Cardiac septum (tissue), 1 donor: ENCODE data around the gene DAPK1. TPM values are rescaled to one million over a fixed set of nuclear protein-coding genes. Genes with fewer than 3 reads are reported as not detected.
"Not testable (repeated sequence)": the region's sequence is repeated elsewhere in the genome, so short reads cannot be mapped to it uniquely, and the experiment has no call there.

Experiments used
- DNase-seq: peaks from one replicate; pipeline ENCODE4 v3.0.0-alpha.2; 2020; ENCODE audit warnings: low spot score
- intact Hi-C: fragments of 100-400 bp; cut with DNase I; formaldehyde crosslinking; loops from one replicate; pipeline ENCODE4 v1.14.0; 2022
- total RNA-seq: library from RNA; stranded (reverse); fragmentation: NEBNext Ultra II Directional; extraction: Animal tissue kit (Norgen Biotek cat#: 25700); gene quantifications from one replicate; pipeline ENCODE4 v1.2.1, GENCODE V29; 2021
- donor health status: DM: no; HTN: no; CAD: no.

Gene DAPK1
- total RNA-seq, 1 donor from 2014 or later, result 2.9 TPM

GRCh38 chr9:87733273-87734052 lies 235.8 kb downstream of the DAPK1 start:
- intact Hi-C loops, result no loop called here
- no peak for DNase-seq

GRCh38 chr9:87734106-87734505 lies 236.4 kb downstream of the DAPK1 start:
- intact Hi-C loops, result no loop called here
- DNase-seq, result no peak

DNA sequence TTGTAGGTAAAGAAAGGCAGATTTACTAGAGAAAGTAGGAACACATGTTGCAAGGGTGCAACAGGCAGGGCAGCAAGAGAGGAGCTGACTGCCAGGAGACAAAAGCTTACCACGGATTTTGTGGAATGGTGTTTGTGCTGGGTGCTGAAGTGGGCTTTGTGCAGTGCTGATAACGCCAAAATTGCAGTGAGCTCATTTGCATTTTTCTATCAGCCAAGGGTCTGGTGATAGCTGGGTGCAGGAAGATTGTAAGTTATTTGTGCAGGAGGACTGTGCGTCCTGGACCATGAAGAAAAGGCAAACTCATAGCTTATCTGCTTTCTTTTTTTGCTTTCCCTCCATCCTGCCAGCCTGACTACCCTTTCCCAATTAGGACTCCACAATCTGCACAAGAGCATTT lies 241.9 kb downstream of the DAPK1 start:
- DNase-seq, result no peak
- intact Hi-C loops, result no loop called here

DNA sequence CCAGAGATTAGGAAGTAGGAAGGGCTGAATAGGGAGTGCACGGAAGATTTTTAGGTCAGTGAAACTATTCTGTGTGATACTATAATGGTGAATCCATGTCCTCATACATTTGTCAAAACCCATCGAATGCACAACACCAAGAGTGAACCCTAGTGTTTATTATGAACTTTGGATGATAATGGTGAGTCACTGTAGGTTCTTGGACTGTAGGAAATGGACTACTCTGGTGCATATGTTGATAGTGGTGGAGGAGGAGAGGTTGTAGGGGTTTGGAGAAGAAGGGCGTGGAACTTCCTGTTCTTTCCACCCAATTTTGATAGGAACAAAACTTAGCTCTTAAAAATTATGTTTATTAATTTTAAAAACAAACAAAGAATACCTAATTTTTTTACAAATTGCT lies 242.5 kb downstream of the DAPK1 start:
- intact Hi-C loops, result no loop called here
- DNase-seq, result no peak

DNA sequence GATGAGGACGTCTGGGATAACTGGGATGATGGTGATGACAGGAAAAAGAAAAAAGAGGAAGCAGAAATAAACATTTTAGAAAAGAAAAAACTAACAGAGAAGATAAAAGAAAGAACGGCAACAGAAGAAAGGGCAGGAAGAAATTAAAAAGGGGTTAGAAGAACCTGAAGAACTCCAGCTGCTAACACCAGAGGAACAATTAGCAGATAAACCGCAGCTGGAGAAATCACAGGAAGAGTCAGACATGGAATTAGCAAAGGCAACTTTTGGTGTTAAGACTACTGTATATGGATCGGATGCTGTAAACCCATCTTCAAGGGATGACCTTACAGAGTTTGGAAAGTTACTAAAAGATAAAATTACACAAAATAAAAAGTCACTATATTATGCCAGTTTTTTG lies 243.7 kb downstream of the DAPK1 start:
- DNase-seq, result no peak
- intact Hi-C loops, result no loop called here

- intact Hi-C loops, result no loop called here
- DNase-seq, result no peak
Measured at GRCh38 chr9:87741891-87742290, 244.2 kb downstream of the DAPK1 start.

DNA sequence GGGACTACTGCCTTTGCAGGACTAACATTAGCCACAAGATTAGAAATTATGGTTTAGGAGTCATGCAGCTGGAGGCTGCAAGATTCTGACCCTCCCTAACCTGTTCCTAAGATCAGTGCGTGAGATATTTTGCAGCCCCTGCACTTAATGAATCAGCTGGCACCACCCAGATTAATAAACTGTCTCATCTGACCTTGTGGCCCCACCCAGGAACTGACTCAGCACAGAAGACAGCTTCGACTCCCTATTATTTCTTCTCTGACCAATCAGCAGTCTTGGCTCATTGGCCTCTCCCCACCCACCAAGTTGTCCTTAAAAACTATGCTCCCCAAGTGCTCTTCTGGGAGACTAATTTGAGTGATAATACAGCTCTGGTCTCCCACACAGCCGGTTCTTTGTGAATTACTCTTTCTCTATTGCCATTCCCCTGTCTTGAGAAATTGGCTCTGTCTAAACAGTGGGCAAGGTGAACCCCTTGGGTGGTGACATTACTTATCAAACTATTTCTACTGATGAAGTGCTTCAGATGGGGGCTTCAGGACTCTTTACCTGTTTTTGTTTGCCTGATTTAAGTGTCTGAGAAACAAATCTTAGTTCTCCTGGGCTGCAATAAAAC lies 245.3 kb downstream of the DAPK1 start:
- intact Hi-C loops, result no loop called here
- no peak for DNase-seq

DNA sequence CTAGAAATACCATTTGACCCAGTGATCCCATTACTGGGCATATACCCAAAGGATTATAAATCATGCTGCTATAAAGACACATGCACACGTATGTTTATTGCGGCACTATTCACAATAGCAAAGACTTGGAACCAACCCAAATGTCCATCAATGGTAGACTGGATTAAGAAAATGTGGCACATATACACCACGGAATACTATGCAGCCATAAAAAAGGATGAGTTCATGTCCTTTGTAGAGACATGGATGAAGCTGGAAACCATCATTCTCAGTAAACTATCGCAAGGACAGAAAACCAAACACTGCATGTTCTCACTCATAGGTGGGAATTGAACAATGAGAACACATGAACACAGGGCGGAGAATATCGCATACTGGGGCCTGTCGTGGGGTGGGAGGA lies 246.6 kb downstream of the DAPK1 start:
- intact Hi-C loops, DNase-seq: not testable (repeated sequence)

- intact Hi-C loops, result no loop called here
- no peak for DNase-seq
Measured at GRCh38 chr9:87746186-87746585, 248.5 kb downstream of the DAPK1 start.

DNA sequence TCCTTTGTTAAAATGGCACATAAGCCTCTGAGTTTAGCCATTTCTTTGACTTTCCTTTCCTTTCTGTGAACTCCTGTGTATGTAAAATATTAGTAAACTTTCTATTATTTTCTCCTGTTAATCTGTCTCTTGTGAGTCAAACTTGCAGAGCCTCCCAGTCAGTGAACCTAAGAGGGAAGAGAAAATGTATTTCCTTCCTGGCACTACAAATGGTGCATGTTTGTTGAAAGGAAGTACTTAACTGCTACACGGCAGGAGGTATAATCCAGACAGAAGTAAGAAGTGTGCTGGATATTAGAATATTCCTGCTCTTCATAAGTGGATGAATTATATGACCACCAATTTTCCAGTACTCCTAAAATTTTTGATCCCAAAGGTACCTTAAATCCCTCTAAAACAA lies 251.2 kb downstream of the DAPK1 start:
- intact Hi-C loops, result no loop called here
- no peak for DNase-seq

- intact Hi-C loops, result loop anchor here (5.0 kb wide), 1 partner anchor 43 kb away; no protein-coding TSS in a partner anchor
- DNase-seq, result no peak
Measured at GRCh38 chr9:87749335-87750035, 251.8 kb downstream of the DAPK1 start.

DNA sequence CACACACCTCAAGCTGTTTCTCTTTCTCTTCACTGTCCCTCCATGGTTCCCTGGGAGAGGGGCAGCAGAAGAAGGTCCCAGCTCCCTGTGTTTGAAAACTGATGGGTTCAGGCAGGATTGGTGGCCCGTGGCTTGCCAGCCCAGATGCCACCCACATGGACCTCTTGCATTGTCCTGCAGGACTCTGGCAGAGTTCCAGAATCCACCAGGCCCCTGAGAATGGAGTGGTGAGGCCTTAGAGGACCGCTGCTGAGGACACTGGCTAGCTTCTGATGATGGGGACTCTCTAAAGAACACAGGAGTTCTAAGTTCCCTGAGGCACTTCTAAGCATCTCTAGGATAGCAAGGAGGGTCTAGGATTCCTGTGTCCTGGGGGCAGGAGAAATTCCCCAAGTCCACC lies 253.1 kb downstream of the DAPK1 start:
- DNase-seq, result no peak
- intact Hi-C loops, result loop anchor here (5.0 kb wide), 1 partner anchor 42 kb away; no protein-coding TSS in a partner anchor

DNA sequence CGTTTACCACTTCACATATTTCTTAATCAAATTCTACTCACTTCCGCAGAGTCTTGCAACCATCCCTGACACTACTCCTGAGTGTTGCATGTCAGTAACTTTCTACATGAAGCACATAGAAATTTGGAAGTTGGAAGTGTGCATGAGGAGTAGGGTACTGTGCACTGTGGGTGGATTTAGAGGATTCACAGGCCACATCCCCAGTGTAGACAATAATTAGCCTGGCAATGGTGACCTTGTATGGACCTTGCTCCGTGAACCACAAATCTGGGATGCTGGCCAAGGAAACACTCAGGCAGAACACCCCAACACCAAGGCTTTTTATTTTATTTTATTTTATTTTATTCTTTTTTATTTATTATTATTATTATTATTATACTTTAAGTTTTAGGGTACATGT lies 253.8 kb downstream of the DAPK1 start:
- no peak for DNase-seq
- intact Hi-C loops, result loop anchor here (5.0 kb wide), 1 partner anchor 41 kb away; no protein-coding TSS in a partner anchor

DNA sequence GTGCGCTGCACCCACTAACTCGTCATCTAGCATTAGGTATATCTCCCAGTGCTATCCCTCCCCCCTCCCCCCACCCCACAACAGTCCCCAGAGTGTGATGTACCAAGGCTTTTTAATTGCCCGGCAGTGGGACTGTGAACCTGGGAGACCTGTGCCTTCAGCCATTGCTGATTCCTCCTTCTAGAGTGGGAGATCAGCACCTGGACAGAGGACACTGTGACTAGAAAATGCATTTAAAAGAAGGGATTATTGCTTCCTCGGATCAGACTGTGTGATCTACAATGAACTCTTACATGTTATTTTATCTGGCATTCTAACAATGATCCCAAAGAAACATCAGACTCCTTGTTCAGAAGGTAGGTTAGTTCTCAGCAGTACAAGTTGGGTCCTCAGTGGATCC lies 254.2 kb downstream of the DAPK1 start:
- intact Hi-C loops, result loop anchor here (5.0 kb wide), 1 partner anchor 40 kb away; no protein-coding TSS in a partner anchor
- DNase-seq, result no peak

DNA sequence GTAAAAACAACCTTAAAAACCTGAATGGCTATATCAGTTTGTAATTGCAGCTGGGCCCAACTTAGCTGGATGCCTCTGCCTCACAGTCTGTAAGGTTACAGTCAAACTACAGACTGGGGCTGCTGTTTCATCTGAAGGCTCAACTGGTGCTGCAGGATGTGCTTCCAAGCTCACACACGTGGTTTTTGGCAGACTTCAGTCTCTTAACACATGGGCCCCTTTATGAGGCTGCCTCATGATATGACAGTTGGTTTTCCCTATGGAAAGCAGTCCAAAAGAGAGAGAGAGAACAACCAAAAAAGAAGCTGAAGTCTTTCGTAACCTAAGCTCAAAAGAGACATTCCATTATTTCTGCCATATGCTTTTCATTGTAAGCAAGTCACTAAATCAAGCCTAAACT lies 255.6 kb downstream of the DAPK1 start:
- intact Hi-C loops, result loop anchor here (5.0 kb wide), 1 partner anchor 39 kb away; no protein-coding TSS in a partner anchor

More for the DNA sequence above, 255.6 kb downstream of the DAPK1 start:
- DNase-seq, result no peak

Other genes starting within 250 kb of the DAPK1 start
- gene CTSL, start 228.3 kb downstream of the DAPK1 start, total RNA-seq, result 116 TPM